HAP-1 (cell line): ENCODE results near the gene COL8A2.

Experiments
- DNase-seq, 2 experiments: peaks; one replicate each; pipeline ENCODE4 v3.0.0-alpha.2; 2016 to 2020; ENCODE audit warnings: low spot score in 2 of 2
- H3K27me3 ChIP-seq: fragments of 250-450 bp; sonication (Bioruptor Pico); 2 replicates; pipeline ENCODE4 v1.5.1; 2020; ENCODE audit warnings: low read depth, mild to moderate bottlenecking, moderate library complexity
- H3K36me3 ChIP-seq: fragments of 250-450 bp; sonication (Bioruptor Pico); replicated peaks from 2 replicates; pipeline ENCODE4 v1.5.1; 2020; ENCODE audit warnings: mild to moderate bottlenecking
- H3K4me1 ChIP-seq: fragments of 250-450 bp; sonication (Bioruptor Pico); 2 replicates; pipeline ENCODE4 v1.5.1; 2020; ENCODE audit warnings: mild to moderate bottlenecking
- H3K4me3 ChIP-seq: fragments of 250-450 bp; sonication (Bioruptor Pico); 2 replicates; pipeline ENCODE4 v1.5.1; 2020; ENCODE audit warnings: mild to moderate bottlenecking, moderate library complexity
- H3K9me3 ChIP-seq: fragments of 250-450 bp; sonication (Bioruptor Pico); 2 replicates; pipeline ENCODE4 v1.5.1; 2020; ENCODE audit warnings: mild to moderate bottlenecking, moderate library complexity
- in situ Hi-C: fragments of 300-500 bp; cut with MboI; formaldehyde crosslinking; loops from 3 replicates; pipeline ENCODE4 v1.14.3; 2020; ENCODE audit warnings: low sequenced_read_pairs, inconsistent platforms, mixed read lengths

Gene COL8A2

GRCh38 chr1:36125129-36125991, at the start of gene COL8A2:
TSS of gene COL8A2 (minus strand) at chr1:36125222. CDS start at chr1:36100242, 24,980 bp downstream.
- Histone ChIP-seq H3K27me3 (no peaks in the 10 kb centered on the region), H3K4me3 (no peak within 1 kb of the TSS), H3K36me3 (no peaks in the 10 kb centered on the region), H3K4me1 (no peaks in the 10 kb centered on the region), H3K9me3 (no peaks in the 10 kb centered on the region)
- in situ Hi-C loops, result no loop called here
- no peak for DNase-seq

- no peak overlapping the region for H3K4me3 ChIP-seq
- H3K36me3 ChIP-seq, result peaks cover 66% of the 10 kb centered on the region
- H3K27me3 ChIP-seq, result no peaks in the 10 kb centered on the region
- DNase-seq, result no peak
- in situ Hi-C loops, result no loop called here
- no peaks in the 10 kb centered on the region for H3K4me1 ChIP-seq
- H3K9me3 ChIP-seq, result no peaks in the 10 kb centered on the region
Observed at GRCh38 chr1:36174713-36175112, 49.7 kb upstream of the COL8A2 start.

DNA sequence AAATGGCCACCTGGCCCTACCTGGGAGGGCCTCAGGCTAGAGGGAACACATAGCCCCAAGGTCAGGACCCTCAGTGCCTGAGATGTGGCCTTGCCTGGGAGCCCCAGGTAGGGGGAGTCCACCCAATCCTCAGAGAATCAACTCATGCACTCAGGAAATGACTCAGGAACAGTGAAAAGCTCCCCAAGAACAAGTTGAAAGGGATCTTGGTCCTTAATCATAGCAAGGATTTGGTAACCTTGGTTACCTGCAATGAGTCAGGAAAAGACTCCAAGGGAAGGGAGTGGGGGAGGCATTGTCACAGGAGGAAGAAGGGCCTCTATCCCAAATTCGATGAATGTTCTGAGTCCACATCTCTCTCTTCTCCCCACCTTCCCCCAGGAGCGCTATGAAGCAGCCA, 48.0 kb upstream of the COL8A2 start:
- Histone ChIP-seq H3K36me3 (peaks cover 55% of the 10 kb centered on the region), H3K4me3 (no peak overlapping the region), H3K27me3 (no peaks in the 10 kb centered on the region), H3K4me1 (no peaks in the 10 kb centered on the region), H3K9me3 (no peaks in the 10 kb centered on the region)
- DNase-seq, result no peak
- in situ Hi-C loops, result no loop called here

DNA sequence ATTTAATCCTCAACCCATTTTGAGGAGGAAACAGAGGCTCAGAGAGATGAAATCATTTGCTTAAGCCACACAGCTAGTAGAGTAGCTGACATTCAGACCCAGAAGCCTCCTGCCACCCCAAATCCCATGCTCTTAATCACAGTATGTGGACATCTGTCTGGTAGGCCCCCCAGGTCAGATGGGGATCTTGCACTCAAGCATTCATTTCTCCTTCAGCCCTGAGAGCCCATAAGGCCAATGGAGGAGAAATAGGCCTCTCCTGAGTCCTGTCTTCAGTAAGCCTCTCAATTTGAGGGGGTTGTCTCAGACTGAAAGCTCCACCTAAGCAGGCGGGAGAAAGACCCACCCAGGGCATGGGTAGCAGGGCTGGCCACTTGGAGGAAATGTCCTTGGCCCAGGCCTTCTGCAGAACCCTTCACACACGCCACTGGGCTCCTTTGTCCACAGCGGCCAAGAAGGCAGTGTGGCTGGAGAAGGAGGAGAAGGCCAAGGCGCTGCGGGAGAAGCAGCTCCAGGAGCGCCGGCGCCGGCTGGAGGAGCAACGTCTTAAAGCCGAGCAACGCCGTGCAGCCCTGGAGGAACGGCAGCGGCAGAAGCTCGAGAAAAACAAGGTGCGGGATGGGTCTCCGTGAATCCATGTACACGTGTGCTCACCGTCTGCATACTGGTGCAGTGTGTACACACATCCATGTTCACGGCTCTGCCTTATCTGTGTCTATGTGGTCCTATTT, 47.2 kb upstream of the COL8A2 start:
- Histone ChIP-seq H3K9me3 (no peaks in the 10 kb centered on the region), H3K27me3 (no peaks in the 10 kb centered on the region), H3K36me3 (peaks cover 58% of the 10 kb centered on the region), H3K4me3 (no peak overlapping the region), H3K4me1 (no peaks in the 10 kb centered on the region)
- in situ Hi-C loops, result no loop called here
- no peak for DNase-seq

DNA sequence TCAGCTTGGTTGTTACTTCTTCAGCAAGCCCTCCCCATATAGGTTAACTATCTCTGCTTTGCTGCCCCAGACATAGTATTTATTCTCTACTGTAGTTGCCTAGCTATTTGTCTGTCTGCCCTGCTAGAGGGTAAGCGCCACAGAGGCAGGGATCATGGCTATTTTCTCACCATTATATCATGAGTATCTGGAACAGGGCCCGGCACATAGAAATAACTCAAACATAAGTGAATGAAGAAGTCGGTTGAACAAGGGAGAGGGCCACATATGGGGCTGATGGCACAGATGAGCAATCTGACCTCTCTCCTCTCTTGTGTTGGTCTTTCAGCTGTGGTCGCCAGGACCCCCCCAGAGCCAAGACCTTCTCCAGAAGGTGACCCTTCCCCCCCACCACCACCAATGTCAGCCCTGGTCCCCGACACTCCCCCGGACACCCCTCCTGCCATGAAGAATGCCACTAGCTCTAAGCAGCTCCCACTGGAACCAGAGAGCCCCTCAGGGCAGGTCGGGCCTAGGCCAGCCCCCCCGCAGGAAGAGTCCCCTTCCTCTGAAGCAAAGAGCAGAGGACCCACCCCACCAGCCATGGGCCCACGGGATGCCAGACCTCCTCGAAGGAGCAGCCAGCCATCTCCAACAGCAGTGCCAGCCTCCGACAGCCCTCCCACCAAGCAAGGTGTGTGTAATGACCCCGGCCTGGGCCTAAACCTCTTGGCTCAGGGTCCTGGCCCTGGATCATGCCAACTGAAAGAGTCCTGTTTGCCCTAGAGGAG, 45.8 kb upstream of the COL8A2 start:
- Histone ChIP-seq H3K9me3 (no peaks in the 10 kb centered on the region), H3K36me3 (peaks cover 60% of the 10 kb centered on the region), H3K4me1 (no peaks in the 10 kb centered on the region), H3K4me3 (no peak overlapping the region), H3K27me3 (no peaks in the 10 kb centered on the region)
- no peak for DNase-seq
- in situ Hi-C loops, result no loop called here

- in situ Hi-C loops, result no loop called here
- DNase-seq, result no peak
- Histone ChIP-seq H3K4me3 (no peak overlapping the region), H3K27me3 (no peaks in the 10 kb centered on the region), H3K9me3 (no peaks in the 10 kb centered on the region), H3K36me3 (peaks cover 46% of the 10 kb centered on the region), H3K4me1 (no peaks in the 10 kb centered on the region)
Observed at GRCh38 chr1:36168514-36168913, 43.5 kb upstream of the COL8A2 start.

DNA sequence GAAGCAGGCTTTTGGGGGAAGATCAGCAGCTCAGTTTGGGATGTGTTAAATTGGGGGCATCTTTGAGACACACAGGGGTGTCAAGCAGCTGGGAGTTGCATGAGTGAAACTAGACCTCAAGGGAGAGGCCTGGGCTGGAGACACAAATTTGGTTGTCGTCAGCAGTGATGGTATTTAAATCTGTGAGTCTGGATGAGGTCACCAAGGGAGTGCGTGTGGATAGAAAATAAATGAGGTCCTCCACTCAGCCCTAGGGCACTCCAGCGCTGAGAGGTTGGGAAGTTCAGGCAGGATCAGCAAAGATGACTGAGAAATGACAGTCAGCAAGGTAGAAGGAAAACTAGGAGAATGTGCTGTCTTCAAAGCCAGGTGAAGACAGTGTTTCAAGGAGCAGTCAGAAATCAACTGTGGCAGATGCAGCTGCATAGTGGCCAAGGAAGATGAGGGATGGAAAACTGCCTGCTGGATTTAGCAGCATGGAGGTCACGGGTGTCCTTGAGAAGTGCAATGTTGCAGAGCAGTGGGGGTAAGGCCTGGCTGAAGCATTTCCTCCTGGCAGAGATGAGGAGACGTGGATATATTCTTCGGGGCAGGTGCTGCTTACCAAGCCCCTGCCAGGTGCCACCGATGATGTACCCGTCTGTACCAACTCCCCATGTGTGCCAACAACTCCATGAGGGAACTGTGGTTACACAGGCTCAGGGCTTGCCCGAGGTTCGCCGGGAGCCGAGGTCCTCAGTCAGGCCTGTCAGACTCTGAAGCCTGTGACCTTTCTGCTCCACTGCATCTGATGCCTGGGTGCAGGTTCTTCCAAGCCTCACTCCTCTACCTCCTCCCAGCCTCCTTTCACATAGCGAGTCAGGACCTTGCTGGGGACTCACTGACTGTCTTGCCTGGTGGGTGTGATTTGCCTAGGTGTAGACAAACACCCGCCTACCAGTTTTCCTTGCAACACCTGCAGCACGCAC, 42.2 kb upstream of the COL8A2 start:
- in situ Hi-C loops, result no loop called here
- Histone ChIP-seq H3K27me3 (no peaks in the 10 kb centered on the region), H3K36me3 (peaks cover 34% of the 10 kb centered on the region), H3K9me3 (no peaks in the 10 kb centered on the region), H3K4me3 (no peak overlapping the region), H3K4me1 (no peaks in the 10 kb centered on the region)
- no peak for DNase-seq

GRCh38 chr1:36166136-36166535, 41.1 kb upstream of the COL8A2 start:
- Histone ChIP-seq H3K27me3 (no peaks in the 10 kb centered on the region), H3K4me3 (no peak overlapping the region), H3K4me1 (peaks cover 4% of the 10 kb centered on the region), H3K9me3 (no peaks in the 10 kb centered on the region), H3K36me3 (peaks cover 29% of the 10 kb centered on the region)
- in situ Hi-C loops, result no loop called here
- DNase-seq, result no peak

- Histone ChIP-seq H3K9me3 (no peaks in the 10 kb centered on the region), H3K27me3 (no peaks in the 10 kb centered on the region), H3K4me1 (peaks cover 11% of the 10 kb centered on the region), H3K36me3 (peaks cover 25% of the 10 kb centered on the region), H3K4me3 (no peak overlapping the region)
- in situ Hi-C loops, result no loop called here
- no peak for DNase-seq
Observed at GRCh38 chr1:36165145-36165544, 40.1 kb upstream of the COL8A2 start.

DNA sequence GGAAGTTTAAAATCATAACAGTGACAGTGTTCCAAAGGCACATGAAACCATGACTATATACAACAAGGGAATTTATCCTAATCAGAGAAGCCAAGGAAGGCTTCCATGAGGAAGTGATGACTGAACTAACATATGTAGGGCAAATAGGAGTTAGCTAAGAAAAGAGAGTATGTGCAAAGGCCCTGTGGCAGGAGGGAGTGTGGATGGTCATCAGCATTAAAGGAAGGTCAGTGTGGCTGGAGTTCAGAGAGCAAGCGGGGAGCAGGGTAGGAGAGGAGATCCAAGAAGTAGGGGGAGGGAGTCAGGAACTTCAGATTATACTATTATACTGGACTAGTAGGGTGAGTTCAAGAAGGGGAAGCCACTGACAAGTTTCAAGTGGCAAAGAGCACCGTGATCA, 39.3 kb upstream of the COL8A2 start:
- DNase-seq, result no peak
- Histone ChIP-seq H3K4me1 (peaks cover 16% of the 10 kb centered on the region), H3K9me3 (no peaks in the 10 kb centered on the region), H3K4me3 (no peak overlapping the region), H3K27me3 (no peaks in the 10 kb centered on the region), H3K36me3 (peaks cover 24% of the 10 kb centered on the region)
- in situ Hi-C loops, result no loop called here

- no peaks in the 10 kb centered on the region for H3K27me3 ChIP-seq
- H3K36me3 ChIP-seq, result peaks cover 24% of the 10 kb centered on the region
Observed at GRCh38 chr1:36163426-36163825, 38.4 kb upstream of the COL8A2 start.

GRCh38 chr1:36162680-36163239, 37.7 kb upstream of the COL8A2 start:
- in situ Hi-C loops, result no loop called here
- no peak for DNase-seq
- Histone ChIP-seq H3K4me3 (no peak overlapping the region), H3K4me1 (peaks cover 18% of the 10 kb centered on the region), H3K36me3 (peaks cover 24% of the 10 kb centered on the region), H3K9me3 (no peaks in the 10 kb centered on the region), H3K27me3 (no peaks in the 10 kb centered on the region)

More at GRCh38 chr1:36163426-36163825, 38.4 kb upstream of the COL8A2 start:
- Histone ChIP-seq H3K4me3 (no peak overlapping the region), H3K9me3 (no peaks in the 10 kb centered on the region), H3K4me1 (peaks cover 16% of the 10 kb centered on the region)
- no peak for DNase-seq
- in situ Hi-C loops, result no loop called here
